Pancreas (tissue), 10 donors: ENCODE measurements around the gene PLSCR3. TPM values are rescaled to one million over a fixed set of nuclear protein-coding genes. Genes with fewer than 3 reads are reported as not detected.

Experiments used
- ATAC-seq, 4 donors: fragments of 200-7000 bp; cut with Tn5 transposase; one replicate each; pipeline versions ENCODE4 v1.8.0 to v1.9.1; 2020; ENCODE audit warnings: mild to moderate bottlenecking in 4 of 4, moderate library complexity in 4 of 4
- DNase-seq, 6 donors: peaks; one replicate each; pipeline ENCODE4 v3.0.0-alpha.2; 2020
- FAIRE-seq: peaks from 2 replicates; lab custom pipeline; 2012; peaks lifted over from hg19 to GRCh38; lab: Jason Lieb, UNC
- H3K27ac ChIP-seq, 4 donors: fragments of 200-600 bp; sonication (generic); 1 replicate in 3 of 4; 2 replicates in 1 of 4; pipeline versions ENCODE4 v1.5.0 to v1.8.0; 2020
- H3K27me3 ChIP-seq, 4 donors: fragments of 200-600 bp; one replicate each; pipeline ENCODE4 v1.8.0; 2021
- H3K36me3 ChIP-seq, 3 donors: fragments of 200-600 bp; sonication (generic) in 1 of 3; one replicate each; pipeline versions ENCODE4 v1.5.0 to v1.8.0; 2020 to 2021
- H3K4me1 ChIP-seq, 3 donors: fragments of 200-600 bp; one replicate each; pipeline ENCODE4 v1.8.0; 2021
- H3K4me3 ChIP-seq, 4 donors: fragments of 200-600 bp; sonication (generic) in 2 of 4; one replicate each; pipeline versions ENCODE4 v1.5.0 to v1.8.0; 2020 to 2021
- H3K9me3 ChIP-seq, 4 donors: fragments of 200-600 bp; one replicate each; pipeline ENCODE4 v1.8.0; 2021
- CTCF ChIP-seq, 4 donors: fragments of 200-600 bp; sonication (generic) in 3 of 4; IDR thresholded peaks; one replicate each; pipeline versions ENCODE4 v1.5.0 to v1.8.0; 2021; ENCODE audit warnings: antibody characterized with exemption in 4 of 4
- WGBS, 2 donors: extraction: QIAGEN DNeasy Blood & Tissue Kit; methylation state at CpG; one replicate each; pipeline ENCODE4 v1.1.7; 2013; 5-methylcytosine and 5-hydroxymethylcytosine counted together
- intact Hi-C, 3 donors: fragments of 100-400 bp; cut with DNase I; formaldehyde crosslinking; loops; one replicate each; pipeline versions ENCODE4 v1.11.1 to v1.14.2; 2022
- polyA plus RNA-seq, 2 donors: library from polyadenylated mRNA; stranded (reverse); fragments of 200-250 nt; gene quantifications; one replicate each; pipeline ENCODE4 v1.2.3, GENCODE V29; 2013
- total RNA-seq, 6 donors: library from RNA; stranded (reverse); fragmentation: NEBNext Ultra II Directional in 4 of 6; extraction: Animal tissue kit (Norgen Biotek cat#: 25700) in 4 of 6; gene quantifications; one replicate each; pipeline versions ENCODE4 v1.2.1 to v1.2.4, GENCODE V29; 2021 to 2023
- donor health status: healthy with polysubstance abuse.
- donor health status: DM: no; HTN: no; CAD: no; lungs with moderate emphysema.
- donor health status: DM: no; HTN: no; CAD: no.
- donor health status: control.
- donor health status: control.
- donor health status: Bipolar disorder and iron deficiency.
- donor health status: DM: yes; HTN: yes; CAD: no.
- donor health status: DM: no; HTN: no; CAD: no.
- donor health status: DM: no; HTN: no; CAD: no.
- donor health status: DM: yes; HTN: yes; CAD: no.

Gene PLSCR3
- total RNA-seq (10 to 100 TPM in 2 of 6 donors, 1 to 10 TPM in 4; 6.5 to 15.6 (median 9.0) TPM), polyA plus RNA-seq (10 to 100 TPM; 14.0 to 20.1 TPM)

GRCh38 chr17:7394452-7395191 lies at the start of gene PLSCR3:
Gene PLSCR3 (minus strand): TSS chr17:7394525. CDS start chr17:7394110, 415 bp downstream.
- 0 to 1% methylated on average over 40 to 71 of the region's 71 CpGs for WGBS, 2 donors
- no peak for FAIRE-seq
- intact Hi-C loops: no loop called here

GRCh38 chr17:7443499-7444485 lies 49.5 kb upstream of the PLSCR3 start:
- H3K36me3 ChIP-seq: no peaks in the 10 kb centered on the region
- no peak for DNase-seq
- ATAC-seq: no peak
- no peak for TF ChIP-seq CTCF (IDR thresholded peaks at IDR 0.05)
- H3K27ac ChIP-seq: no peak overlapping the region
- peaks cover 5 to 17% (median 5%) of the 10 kb centered on the region in 3 donors for H3K4me1 ChIP-seq
- H3K9me3 ChIP-seq: no peaks in the 10 kb centered on the region
- no peak overlapping the region for H3K4me3 ChIP-seq
- no peak for FAIRE-seq
- no peaks in the 10 kb centered on the region for H3K27me3 ChIP-seq
- intact Hi-C loops: loop anchor here in 2 of 3 donors (5.0 kb wide), 1 partner anchor 34 kb away; the partner anchor contains the start of gene ZBTB4 (in 2 of the 2)
- 85% methylated on average over 7 of the region's 7 CpGs for WGBS, 2 donors

More at GRCh38 chr17:7394452-7395191, at the start of gene PLSCR3:
- DNase-seq: peak; percentile 83 to 94 (median 90)
- Histone ChIP-seq H3K27me3 (no peaks in the 10 kb centered on the region), H3K9me3 (no peaks in the 10 kb centered on the region), H3K36me3 (no peaks in the 10 kb centered on the region), H3K4me3 (peak within 1 kb of the TSS; percentile 63 to 82 (median 71)), H3K4me1 (peaks cover 0 to 9% (median 0%) of the 10 kb centered on the region in 3 donors), H3K27ac (peak within 1 kb of the TSS; percentile 85 to 94 (median 91))
- TF ChIP-seq CTCF (IDR thresholded peaks at IDR 0.05): peak in 1 of 4 donors; percentile 21
- peak; percentile 92 to 97 (median 94) for ATAC-seq

GRCh38 chr17:7442142-7442541 lies 47.8 kb upstream of the PLSCR3 start:
- H3K4me1 ChIP-seq: peaks cover 5 to 22% (median 5%) of the 10 kb centered on the region in 3 donors
- intact Hi-C loops: loop anchor here in 2 of 3 donors (5.0 kb wide), 1 partner anchor 35 kb away; the partner anchor contains the start of gene ZBTB4 (in 2 of the 2)
- no peak for ATAC-seq

GRCh38 chr17:7441266-7441665 lies 46.9 kb upstream of the PLSCR3 start:
- H3K36me3 ChIP-seq: no peaks in the 10 kb centered on the region
- intact Hi-C loops: loop anchor here in 2 of 3 donors (5.0 kb wide), 1 partner anchor 36 kb away; the partner anchor contains the start of gene ZBTB4 (in 2 of the 2)
- H3K4me3 ChIP-seq: no peak overlapping the region
- H3K27ac ChIP-seq: no peak overlapping the region
- no peaks in the 10 kb centered on the region for H3K9me3 ChIP-seq
- H3K4me1 ChIP-seq: peaks cover 5 to 23% (median 10%) of the 10 kb centered on the region in 3 donors
- no peak for FAIRE-seq
- H3K27me3 ChIP-seq: no peaks in the 10 kb centered on the region
- DNase-seq: no peak
- WGBS, 2 donors: 81 to 85% methylated on average over 7 of the region's 7 CpGs
- no peak for ATAC-seq
- no peak for TF ChIP-seq CTCF (IDR thresholded peaks at IDR 0.05)

More at GRCh38 chr17:7442142-7442541, 47.8 kb upstream of the PLSCR3 start:
- 86 to 88% methylated on average over 2 of the region's 2 CpGs for WGBS, 2 donors
- DNase-seq (no peak), FAIRE-seq (no peak)
- no peak overlapping the region for H3K27ac ChIP-seq
- no peak overlapping the region for H3K4me3 ChIP-seq
- H3K36me3 ChIP-seq: no peaks in the 10 kb centered on the region
- H3K27me3 ChIP-seq: no peaks in the 10 kb centered on the region
- TF ChIP-seq CTCF (IDR thresholded peaks at IDR 0.05): no peak
- no peaks in the 10 kb centered on the region for H3K9me3 ChIP-seq
